Subcutaneous adipose tissue (tissue), 4 donors: Measurements from ENCODE around the gene EGFL8. TPM values are rescaled to one million over a fixed set of nuclear protein-coding genes. Genes with fewer than 3 reads are reported as not detected.

Source experiments
- CTCF ChIP-seq: fragments of 450-650 bp; IDR thresholded peaks from one replicate; pipeline ENCODE4 v1.5.1; 2016; ENCODE audit warnings: low read depth, mild to moderate bottlenecking, control low read depth, antibody characterized with exemption, moderate library complexity
- total RNA-seq, 4 donors: library from RNA; depleted of rRNA; stranded (reverse); fragments of >200 nt; gene quantifications; one replicate each; pipeline ENCODE4 v1.1.0, GENCODE V29; 2016

Gene EGFL8
- total RNA-seq, 4 donors from 2014 or later = 2.3 to 13.0 (median 5.6) TPM

- no peak for TF ChIP-seq CTCF
Observed at GRCh38 chr6:32183030-32183429, 18.6 kb downstream of the EGFL8 start.

DNA sequence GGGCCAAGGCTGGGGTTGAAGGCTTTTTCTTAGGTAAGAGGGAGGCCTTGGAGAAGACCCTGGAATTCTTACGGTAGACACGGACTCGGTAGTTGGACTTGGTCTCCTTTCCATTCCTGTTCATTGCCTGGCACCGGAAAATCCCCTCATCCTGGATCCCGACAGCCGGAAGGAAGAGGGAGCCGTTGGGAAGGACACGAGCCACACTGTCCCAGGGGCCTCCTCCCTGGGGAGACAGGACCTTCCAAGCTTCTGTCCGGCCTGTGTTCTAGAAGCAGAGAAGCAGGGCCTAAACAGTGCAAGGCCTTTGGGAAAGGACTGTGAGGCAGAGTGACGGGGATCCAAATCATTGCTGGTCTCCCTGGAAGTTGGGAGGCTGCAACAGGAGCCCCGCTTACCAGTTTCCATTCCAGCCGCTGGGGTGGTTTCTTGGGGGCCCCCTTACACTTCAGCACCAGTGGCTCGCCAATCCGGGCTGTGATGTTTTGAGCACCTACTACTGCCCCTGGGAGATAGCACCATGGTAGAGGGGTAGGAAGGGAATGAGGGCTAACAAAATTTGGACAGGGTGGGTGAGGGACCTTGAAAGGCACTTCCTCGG is 19.2 kb downstream of the EGFL8 start:
- TF ChIP-seq CTCF = no peak

DNA sequence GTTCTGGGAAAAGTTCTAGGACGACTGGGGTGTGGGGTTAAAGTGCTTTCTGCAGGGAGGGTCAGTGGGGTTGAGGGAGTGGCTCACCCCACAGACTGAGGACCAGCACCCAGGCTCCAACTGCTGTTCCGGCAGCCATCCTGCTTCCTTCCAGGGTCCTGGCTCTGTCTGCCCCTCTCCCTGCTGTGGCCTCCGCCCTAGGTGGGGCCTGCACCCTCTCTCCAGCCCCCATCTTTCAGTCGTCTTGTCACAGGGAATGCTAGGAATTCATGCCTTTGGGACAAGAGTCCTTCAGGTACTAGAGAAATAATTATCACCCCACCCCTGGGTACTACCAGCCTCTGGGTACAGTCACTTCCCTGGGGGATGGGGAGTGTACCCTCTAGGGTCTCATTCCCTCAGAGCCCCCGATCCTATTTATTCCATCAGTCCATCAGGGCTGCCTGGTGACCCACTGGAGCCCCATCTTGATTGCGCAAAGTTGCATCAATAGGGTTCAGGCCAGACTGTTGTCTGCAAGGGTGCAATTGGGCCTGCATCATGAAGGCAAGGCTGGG is 19.8 kb downstream of the EGFL8 start, which contains the start of gene AGER:
AGER (minus strand) TSS at position 170 of the 557 bp plus-strand sequence; CDS start at position 139, 31 bp downstream.
- TF ChIP-seq CTCF = no peak

DNA sequence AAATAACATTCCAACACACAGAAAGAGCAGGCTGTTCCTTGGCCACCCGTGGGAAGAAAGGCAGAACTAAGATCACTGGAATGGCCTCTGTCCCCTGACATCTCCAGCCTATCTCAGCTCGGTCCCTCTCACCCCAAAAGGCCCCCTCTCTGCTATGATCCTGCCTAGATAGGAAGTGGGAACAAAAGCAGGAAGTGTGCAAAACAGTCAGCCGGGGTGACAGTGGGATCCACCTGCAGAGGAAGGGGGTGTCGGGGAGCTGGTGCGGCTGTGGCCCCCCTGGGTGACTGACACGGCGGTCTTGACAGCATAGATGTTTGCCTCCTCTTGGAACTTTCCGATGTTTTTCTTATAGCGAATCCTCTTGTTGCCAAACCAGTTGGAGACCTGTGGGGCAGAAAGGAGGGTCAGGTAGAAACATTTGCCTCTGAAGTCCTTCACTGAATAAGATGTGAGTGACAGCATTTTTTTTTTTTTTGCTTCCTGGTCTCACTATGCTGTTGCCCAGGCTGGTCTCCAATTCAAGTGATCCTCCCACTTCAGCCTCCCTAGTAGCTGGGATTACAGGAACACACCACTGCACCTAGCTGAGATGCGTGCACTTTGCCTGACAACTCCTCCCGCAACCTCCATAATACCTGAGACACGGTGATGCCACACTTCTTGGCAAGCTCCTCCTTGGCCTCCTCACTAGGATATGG is 22.8 kb downstream of the EGFL8 start:
- TF ChIP-seq CTCF = no peak

GRCh38 chr6:32188381-32189068 is 24.1 kb downstream of the EGFL8 start:
- TF ChIP-seq CTCF = no peak

DNA sequence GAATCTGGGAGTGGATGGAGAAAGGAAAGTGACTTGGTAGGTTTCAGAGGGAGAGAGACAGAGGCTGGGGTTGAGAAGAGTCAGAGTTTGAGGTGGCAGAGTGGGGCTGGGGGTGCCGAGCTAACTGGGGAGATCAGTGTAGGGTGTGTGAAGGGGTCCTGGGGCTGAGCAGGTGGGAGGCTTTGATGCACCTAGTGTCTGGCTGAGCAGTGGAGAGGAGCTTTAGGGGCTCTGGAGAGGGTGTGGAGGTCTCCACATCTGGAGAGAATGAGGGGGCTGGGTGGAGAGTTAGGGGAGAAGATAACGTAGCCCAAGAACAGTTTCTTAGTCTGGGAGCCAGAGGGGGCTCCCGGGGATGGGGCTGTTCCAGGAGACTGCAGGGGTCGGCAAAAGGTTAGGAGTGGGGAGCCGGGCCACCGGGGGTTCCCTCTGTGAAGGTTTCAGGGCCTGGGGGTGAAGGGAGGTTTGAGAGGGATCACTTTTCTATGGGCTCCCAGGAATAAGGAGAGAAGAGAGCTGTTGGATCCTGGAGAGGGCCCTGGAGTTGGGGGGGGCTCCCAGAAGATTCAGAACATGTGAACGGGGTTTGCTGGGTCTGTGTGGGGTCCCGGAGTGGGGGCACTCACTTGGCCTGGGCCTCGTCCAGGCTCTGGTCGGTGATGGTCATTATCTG is 24.8 kb downstream of the EGFL8 start:
- no peak for TF ChIP-seq CTCF
